HepG2 (cell line): ENCODE data around the gene UBR4. TPM values are rescaled to one million over a fixed set of nuclear protein-coding genes. Genes with fewer than 3 reads are reported as not detected.

Source experiments
- ATAC-seq: fragments of 200-7000 bp; cut with Tn5 transposase; 3 replicates; pipeline ENCODE4 v1.9.1; 2020; ENCODE audit warnings: mild to moderate bottlenecking, moderate library complexity
- BruUV-seq: library from RNA; stranded (reverse); fragments of 400-500 nt; replicated peaks from 2 replicates; lab custom pipeline; 2021; lab: Mats Ljungman, UMichigan
- CTCF ChIA-PET: fragments of 300-600 bp; formaldehyde crosslinking; extraction: SDS; loops from one replicate; lab custom pipeline; 2021; ENCODE audit warnings: low total read pairs, inconsistent platforms, low intra/inter-chr PET ratio; lab: Yijun Ruan, JAX
- POLR2A ChIA-PET: fragments of 350-600 bp; sonication (Branson Sonifier 250); formaldehyde crosslinking; loops from one replicate; lab custom pipeline; 2020; ENCODE audit warnings: antibody characterized with exemption, inconsistent platforms; lab: Yijun Ruan, JAX
- DNase-seq: peaks from one replicate; pipeline ENCODE4 v3.0.0-alpha.2; 2015; ENCODE audit warnings: low spot score
- FAIRE-seq: peaks from 3 replicates; lab custom pipeline; 2011; peaks lifted over from hg19 to GRCh38; lab: Jason Lieb, UNC
- H2AFZ ChIP-seq: one replicate; pipeline ENCODE4 v1.6.1; 2011; ENCODE audit warnings: low read length, inconsistent platforms
- H3K27ac ChIP-seq: fragments of 300-600 bp; 3 replicates; pipeline ENCODE4 v1.8.0; 2011; ENCODE audit warnings: mixed run types, mild to moderate bottlenecking, mixed read lengths, low read length, inconsistent platforms; ENCODE audit not compliant: insufficient read depth; ENCODE audit errors: extremely low read length
- H3K27me3 ChIP-seq, 2 experiments: fragments of 200-600 bp in 1 of 2; 2 replicates in 1 of 2; 3 replicates in 1 of 2; pipeline versions ENCODE4 v1.6.0 to v1.8.0; 2011; ENCODE audit warnings: low read length in 2 of 2, mild to moderate bottlenecking in 2 of 2, moderate library complexity in 2 of 2, inconsistent platforms in 1 of 2; ENCODE audit not compliant: insufficient read depth in 2 of 2, control insufficient read depth in 1 of 2
- H3K36me3 ChIP-seq, 2 experiments: fragments of 200-600 bp in 1 of 2; replicated peaks in 1 of 2; 2 replicates in 1 of 2; 3 replicates in 1 of 2; pipeline versions ENCODE4 v1.5.1 to v1.8.0; 2011; ENCODE audit warnings: low read length in 2 of 2, inconsistent platforms in 1 of 2; ENCODE audit not compliant: insufficient read depth in 2 of 2, control insufficient read depth in 1 of 2
- H3K4me1 ChIP-seq: 2 replicates; pipeline ENCODE4 v1.5.1; 2012; ENCODE audit warnings: low read length, inconsistent platforms; ENCODE audit not compliant: insufficient read depth
- H3K4me2 ChIP-seq: 2 replicates; pipeline ENCODE4 v1.6.0; 2011; ENCODE audit warnings: low read depth, low read length, inconsistent platforms
- H3K4me3 ChIP-seq, 3 experiments: fragments of 200-600 bp in 1 of 3; sonication (generic), shearing (Covaris generic) in 1 of 3; replicated peaks in 1 of 3; 2 replicates each; pipeline ENCODE4 v1.5.1; 2011 to 2016; ENCODE audit warnings: low read length in 3 of 3, inconsistent platforms in 2 of 3, low read depth in 2 of 3, mild to moderate bottlenecking in 2 of 3, control low read depth in 1 of 3, mixed read lengths in 1 of 3; ENCODE audit not compliant: insufficient read depth in 1 of 3
- H3K79me2 ChIP-seq: one replicate; pipeline ENCODE4 v1.6.1; 2011; ENCODE audit warnings: low read length, inconsistent platforms; ENCODE audit not compliant: insufficient read depth
- H3K9ac ChIP-seq: 2 replicates; pipeline ENCODE4 v1.6.0; 2011; ENCODE audit warnings: mild to moderate bottlenecking, low read depth, low read length, inconsistent platforms; ENCODE audit not compliant: insufficient read depth
- H3K9me3 ChIP-seq: 2 replicates; pipeline ENCODE4 v1.5.1; 2012; ENCODE audit warnings: mild to moderate bottlenecking, low read length
- H4K20me1 ChIP-seq: 2 replicates; pipeline ENCODE4 v1.6.0; 2011; ENCODE audit warnings: inconsistent platforms, mild to moderate bottlenecking, low read length, moderate library complexity; ENCODE audit not compliant: insufficient read depth
- BCL6 ChIP-seq: IDR thresholded peaks from 2 replicates; pipeline ENCODE4 v1.6.1; 2016; ENCODE audit warnings: missing genetic modification reagents, missing compliant biosample characterization
- NFE2L1 ChIP-seq: sonication (generic); formaldehyde crosslinking; IDR thresholded peaks from 2 replicates; pipeline ENCODE4 v1.4.0; 2020; ENCODE audit warnings: missing genetic modification reagents, mild to moderate bottlenecking, borderline replicate concordance
- RNF219 ChIP-seq: sonication (generic); formaldehyde crosslinking; IDR thresholded peaks from 2 replicates; pipeline ENCODE4 v1.5.0; 2020; ENCODE audit warnings: mild to moderate bottlenecking, missing genetic modification reagents
- TCF7 ChIP-seq: sonication (generic); IDR thresholded peaks from 2 replicates; pipeline ENCODE4 v1.6.1; 2016; ENCODE audit warnings: antibody characterized with exemption, low read depth
- ZNF556 ChIP-seq: sonication (generic); formaldehyde crosslinking; IDR thresholded peaks from 2 replicates; pipeline ENCODE4 v1.4.0; 2020; ENCODE audit warnings: mild to moderate bottlenecking, missing genetic modification reagents, borderline replicate concordance
- WGBS: methylation state at CpG from one replicate; pipeline ENCODE4 v1.1.6; 2017; ENCODE audit warnings: low lambda C conversion rate; 5-methylcytosine and 5-hydroxymethylcytosine counted together
- in situ Hi-C: cut with HindIII; loops from 2 replicates; pipeline ENCODE4 v1.10.0; 2017; ENCODE audit warnings: low pct_unique_long_range_greater_than_20kb; ENCODE audit not compliant: extremely low pct_ligation_motif_present
- intact Hi-C: fragments of 100-400 bp; cut with micrococcal nuclease; formaldehyde crosslinking; loops from one replicate; pipeline ENCODE4 v1.10.0; 2022; ENCODE audit not compliant: unreplicated experiment
- polyA plus RNA-seq, 8 experiments: library from polyadenylated mRNA; depleted of rRNA in 3 of 8; stranded (reverse) in 7 of 8; unstranded in 1 of 8; fragments of >200 nt; fragmentation: Illumina TruSeq in 4 of 8; extraction: Trizol in 4 of 8; gene quantifications; 2 replicates each; pipeline versions ENCODE4 v1.2.1 to v1.2.3, GENCODE V29; 2011 to 2016; ENCODE audit warnings: low read depth in 4 of 8, missing spikeins in 1 of 8, mixed read lengths in 1 of 8; ENCODE audit not compliant: insufficient read depth in 1 of 8
- total RNA-seq, 5 experiments: library from RNA; depleted of rRNA; stranded (reverse); fragments of >200 nt; fragmentation: Illumina TruSeq; extraction: Trizol; gene quantifications; 2 replicates each; pipeline ENCODE4 v1.2.3, GENCODE V29; 2016; ENCODE audit warnings: low read depth in 1 of 5

UBR4 gene
- total and polyA plus RNA-seq, 2 of the 13 experiments (the other 11 are each of a cell fraction or from before 2014, with no cell fraction given) = 59.1 to 106 TPM

- in situ Hi-C loops = loop anchor here (10.0 kb wide), 1 partner anchor 55 kb away; no protein-coding TSS in a partner anchor
- intact Hi-C loops = no loop called here
- CTCF ChIA-PET = no interaction called here
These were observed 19.8 kb upstream of the UBR4 start for GRCh38 chr1:19229828-19230325.

GRCh38 chr1:19229229-19229628, 19.2 kb upstream of the UBR4 start:
- intact Hi-C loops = no loop called here
- Histone ChIP-seq H3K27me3 (no peaks in the 10 kb centered on the region), H3K4me3 (no peak overlapping the region), H3K4me1 (peaks cover 4% of the 10 kb centered on the region; the same call in 1 of the 2 replicates), H3K79me2 (no peaks in the 10 kb centered on the region), H4K20me1 (no peaks in the 10 kb centered on the region), H3K9ac (no peak overlapping the region)
- no peak for FAIRE-seq
- no TSS peak for BruUV-seq
- no peak for TF ChIP-seq RNF219 (CRISPR knock-in tag)
- TF ChIP-seq, all 625 proteins: peak for 0
- H3K27ac ChIP-seq = no peak overlapping the region
- WGBS = 96% methylated on average over 3 of the region's 3 CpGs
- ChIA-PET POLR2A (no interaction called here), CTCF (no interaction called here)
- ATAC-seq (no peak), DNase-seq (no peak)
- in situ Hi-C loops = no loop called here
- H3K9me3 ChIP-seq = no peaks in the 10 kb centered on the region
- H2AFZ ChIP-seq = no peak overlapping the region
- H3K36me3 ChIP-seq = peaks cover 28 to 90% of the 10 kb centered on the region in 2 experiments
- H3K4me2 ChIP-seq = no peak overlapping the region

More at GRCh38 chr1:19229828-19230325, 19.8 kb upstream of the UBR4 start:
- no peaks in the 10 kb centered on the region for H3K79me2 ChIP-seq
- TF ChIP-seq TCF7 (peak; percentile 40; the same call in 1 of the 2 replicates), BCL6 (CRISPR knock-in tag) (peak; percentile 40; the same call in 1 of the 2 replicates), ZNF556 (CRISPR knock-in tag) (no peak), NFE2L1 (CRISPR knock-in tag) (no peak)
- DNase-seq (no peak), ATAC-seq (no peak), FAIRE-seq (no peak)
- peaks cover 25 to 89% of the 10 kb centered on the region in 2 experiments for H3K36me3 ChIP-seq
- H3K4me1 ChIP-seq = no peaks in the 10 kb centered on the region
- no peak overlapping the region for H3K9ac ChIP-seq
- 81% methylated on average over 6 of the region's 6 CpGs for WGBS
- POLR2A ChIA-PET = no interaction called here
- H3K4me3 ChIP-seq = no peak overlapping the region
- no peaks in the 10 kb centered on the region for H3K27me3 ChIP-seq
- no peak overlapping the region for H3K27ac ChIP-seq
- H4K20me1 ChIP-seq = no peaks in the 10 kb centered on the region
- BruUV-seq = no TSS peak
- H2AFZ ChIP-seq = no peak overlapping the region
- no peak overlapping the region for H3K4me2 ChIP-seq
- no peaks in the 10 kb centered on the region for H3K9me3 ChIP-seq
